Measurements from ENCODE around the gene SCAMP1.

Gene SCAMP1

GRCh38 chr5:78501411-78502352, 141.3 kb downstream of the SCAMP1 start:
- Histone ChIP-seq H3K36me3 (ENCODE audit: insufficient read depth, low read length) (peaks cover 3% of the 10 kb centered on the region; the same call in 1 of the 2 replicates), H3K9me2 (ENCODE audit: low read depth, low read length) (no peaks in the 10 kb centered on the region), H4K20me1 (ENCODE audit: insufficient read depth, low read length) (no peaks in the 10 kb centered on the region), H3K79me2 (ENCODE audit: insufficient read depth, low read length) (peaks cover 37% of the 10 kb centered on the region), H3K27me3 (ENCODE audit: insufficient read depth, low read length) (no peaks in the 10 kb centered on the region), H2AFZ (ENCODE audit: low read length) (no peak overlapping the region), H3K9me3 (ENCODE audit: low read length) (no peaks in the 10 kb centered on the region), H3K27ac (ENCODE audit: low read depth, low read length, poor library complexity, severe bottlenecking) (peak overlapping the region; percentile 98), H3K9ac (ENCODE audit: low read length) (peak overlapping the region; percentile 17; the same call in 1 of the 2 replicates), H3K4me3 (ENCODE audit: low read depth, low read length, poor library complexity, severe bottlenecking) (no peak overlapping the region), H3K4me1 (ENCODE audit: insufficient read depth, low read length, severe bottlenecking) (peaks cover 97% of the 10 kb centered on the region), H3K4me2 (ENCODE audit: low read length) (peak overlapping the region; percentile 15; the same call in 1 of the 2 replicates), H3F3A (ENCODE audit: insufficient read depth, low read length) (no peaks in the 10 kb centered on the region)
- no peak for TF ChIP-seq CTCF (IDR thresholded peaks at IDR 0.05; ENCODE audit: low read length)
- TF ChIP-seq EZH2 (IDR thresholded peaks at IDR 0.05; ENCODE audit: borderline replicate concordance, low read length): no peak

GRCh38 chr5:78503958-78504653, 143.7 kb downstream of the SCAMP1 start:
- Histone ChIP-seq H3K36me3 (ENCODE audit: insufficient read depth, low read length) (peaks cover 3% of the 10 kb centered on the region; the same call in 1 of the 2 replicates), H3K9me2 (ENCODE audit: low read depth, low read length) (no peaks in the 10 kb centered on the region), H3K27me3 (ENCODE audit: insufficient read depth, low read length) (no peaks in the 10 kb centered on the region), H4K20me1 (ENCODE audit: insufficient read depth, low read length) (no peaks in the 10 kb centered on the region), H2AFZ (ENCODE audit: low read length) (no peak overlapping the region), H3K27ac (ENCODE audit: low read depth, low read length, poor library complexity, severe bottlenecking) (peak overlapping the region; percentile 63), H3F3A (ENCODE audit: insufficient read depth, low read length) (no peaks in the 10 kb centered on the region), H3K4me3 (ENCODE audit: low read depth, low read length, poor library complexity, severe bottlenecking) (no peak overlapping the region), H3K9me3 (ENCODE audit: low read length) (no peaks in the 10 kb centered on the region), H3K4me2 (ENCODE audit: low read length) (no peak overlapping the region), H3K9ac (ENCODE audit: low read length) (no peak overlapping the region; the same call in 1 of the 2 replicates), H3K4me1 (ENCODE audit: insufficient read depth, low read length, severe bottlenecking) (peaks cover 97% of the 10 kb centered on the region), H3K79me2 (ENCODE audit: insufficient read depth, low read length) (peaks cover 40% of the 10 kb centered on the region)
- no peak for TF ChIP-seq EZH2 (IDR thresholded peaks at IDR 0.05; ENCODE audit: borderline replicate concordance, low read length)

GRCh38 chr5:78504704-78505677, 144.6 kb downstream of the SCAMP1 start:
- Histone ChIP-seq H3K4me3 (ENCODE audit: low read depth, low read length, poor library complexity, severe bottlenecking) (no peak overlapping the region), H3K4me2 (ENCODE audit: low read length) (peak overlapping the region; percentile 21; the same call in 1 of the 2 replicates), H3K27ac (ENCODE audit: low read depth, low read length, poor library complexity, severe bottlenecking) (peak overlapping the region; percentile 63), H2AFZ (ENCODE audit: low read length) (no peak overlapping the region), H3K9me2 (ENCODE audit: low read depth, low read length) (no peaks in the 10 kb centered on the region), H3K4me1 (ENCODE audit: insufficient read depth, low read length, severe bottlenecking) (peaks cover 97% of the 10 kb centered on the region), H3K9ac (ENCODE audit: low read length) (peak overlapping the region; percentile 5; the same call in 1 of the 2 replicates), H4K20me1 (ENCODE audit: insufficient read depth, low read length) (no peaks in the 10 kb centered on the region), H3K9me3 (ENCODE audit: low read length) (no peaks in the 10 kb centered on the region), H3K27me3 (ENCODE audit: insufficient read depth, low read length) (no peaks in the 10 kb centered on the region), H3F3A (ENCODE audit: insufficient read depth, low read length) (no peaks in the 10 kb centered on the region), H3K36me3 (ENCODE audit: insufficient read depth, low read length) (peaks cover 3% of the 10 kb centered on the region; the same call in 1 of the 2 replicates), H3K79me2 (ENCODE audit: insufficient read depth, low read length) (peaks cover 38% of the 10 kb centered on the region)
- TF ChIP-seq CTCF (IDR thresholded peaks at IDR 0.05; ENCODE audit: low read length): no peak
- TF ChIP-seq EZH2 (IDR thresholded peaks at IDR 0.05; ENCODE audit: borderline replicate concordance, low read length): no peak

All from OCI-LY1 (cell line).